Panc1 (cell line): ENCODE data around the gene CSH1.
"Not testable (repeated sequence)": the region's sequence is repeated elsewhere in the genome, so short reads cannot be mapped to it uniquely, and the experiment has no call there.

Experiments used
- TCF7L2 ChIP-seq: IDR thresholded peaks from 2 replicates; pipeline ENCODE4 v1.6.1; 2011; ENCODE audit warnings: mild to moderate bottlenecking, low read depth, low read length, inconsistent platforms
- TF ChIP-seq, protein P1 (sequence below): fragments of 450-650 bp; IDR thresholded peaks from 2 replicates; pipeline ENCODE4 v1.5.1; 2017; ENCODE audit warnings: mild to moderate bottlenecking
- TF ChIP-seq, protein P2 (sequence below), 2 experiments: IDR thresholded peaks; 2 replicates each; pipeline ENCODE4 v1.6.1; 2011 to 2012; ENCODE audit warnings: low read depth in 2 of 2, control low read depth in 1 of 2, low read length in 1 of 2, mild to moderate bottlenecking in 1 of 2, moderate library complexity in 1 of 2; ENCODE audit not compliant: insufficient read depth in 1 of 2

DNA sequence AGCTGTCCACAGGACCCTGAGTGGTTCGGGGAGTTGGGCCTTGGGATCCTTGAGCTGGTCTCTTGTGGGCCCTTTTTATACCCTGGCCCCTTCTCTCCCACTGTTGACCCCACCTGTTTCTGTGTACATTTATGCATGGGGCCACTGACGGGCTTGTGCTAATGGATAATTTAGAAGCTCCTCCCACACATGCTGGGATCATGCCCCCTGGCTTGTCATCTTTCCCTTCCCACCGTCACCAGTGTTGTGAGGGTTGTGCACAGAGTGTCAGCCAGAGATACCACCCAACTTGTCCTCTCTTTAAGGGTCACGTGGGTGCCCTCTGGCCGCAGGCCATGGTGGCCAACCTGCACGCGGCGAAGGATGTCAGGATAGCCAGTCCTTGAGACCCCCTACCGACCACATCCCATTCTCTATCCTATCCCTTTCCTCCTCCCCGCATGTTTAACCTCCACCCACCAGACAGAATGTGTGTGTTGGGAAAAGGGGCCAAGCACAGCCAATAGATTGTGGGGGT, 22.5 kb upstream of the CSH1 start, which contains the start of gene GH1:
- TF ChIP-seq, protein P1, sequence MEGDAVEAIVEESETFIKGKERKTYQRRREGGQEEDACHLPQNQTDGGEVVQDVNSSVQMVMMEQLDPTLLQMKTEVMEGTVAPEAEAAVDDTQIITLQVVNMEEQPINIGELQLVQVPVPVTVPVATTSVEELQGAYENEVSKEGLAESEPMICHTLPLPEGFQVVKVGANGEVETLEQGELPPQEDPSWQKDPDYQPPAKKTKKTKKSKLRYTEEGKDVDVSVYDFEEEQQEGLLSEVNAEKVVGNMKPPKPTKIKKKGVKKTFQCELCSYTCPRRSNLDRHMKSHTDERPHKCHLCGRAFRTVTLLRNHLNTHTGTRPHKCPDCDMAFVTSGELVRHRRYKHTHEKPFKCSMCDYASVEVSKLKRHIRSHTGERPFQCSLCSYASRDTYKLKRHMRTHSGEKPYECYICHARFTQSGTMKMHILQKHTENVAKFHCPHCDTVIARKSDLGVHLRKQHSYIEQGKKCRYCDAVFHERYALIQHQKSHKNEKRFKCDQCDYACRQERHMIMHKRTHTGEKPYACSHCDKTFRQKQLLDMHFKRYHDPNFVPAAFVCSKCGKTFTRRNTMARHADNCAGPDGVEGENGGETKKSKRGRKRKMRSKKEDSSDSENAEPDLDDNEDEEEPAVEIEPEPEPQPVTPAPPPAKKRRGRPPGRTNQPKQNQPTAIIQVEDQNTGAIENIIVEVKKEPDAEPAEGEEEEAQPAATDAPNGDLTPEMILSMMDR = not testable (repeated sequence)
- not testable (repeated sequence) for TF ChIP-seq TCF7L2
- TF ChIP-seq, protein P2, sequence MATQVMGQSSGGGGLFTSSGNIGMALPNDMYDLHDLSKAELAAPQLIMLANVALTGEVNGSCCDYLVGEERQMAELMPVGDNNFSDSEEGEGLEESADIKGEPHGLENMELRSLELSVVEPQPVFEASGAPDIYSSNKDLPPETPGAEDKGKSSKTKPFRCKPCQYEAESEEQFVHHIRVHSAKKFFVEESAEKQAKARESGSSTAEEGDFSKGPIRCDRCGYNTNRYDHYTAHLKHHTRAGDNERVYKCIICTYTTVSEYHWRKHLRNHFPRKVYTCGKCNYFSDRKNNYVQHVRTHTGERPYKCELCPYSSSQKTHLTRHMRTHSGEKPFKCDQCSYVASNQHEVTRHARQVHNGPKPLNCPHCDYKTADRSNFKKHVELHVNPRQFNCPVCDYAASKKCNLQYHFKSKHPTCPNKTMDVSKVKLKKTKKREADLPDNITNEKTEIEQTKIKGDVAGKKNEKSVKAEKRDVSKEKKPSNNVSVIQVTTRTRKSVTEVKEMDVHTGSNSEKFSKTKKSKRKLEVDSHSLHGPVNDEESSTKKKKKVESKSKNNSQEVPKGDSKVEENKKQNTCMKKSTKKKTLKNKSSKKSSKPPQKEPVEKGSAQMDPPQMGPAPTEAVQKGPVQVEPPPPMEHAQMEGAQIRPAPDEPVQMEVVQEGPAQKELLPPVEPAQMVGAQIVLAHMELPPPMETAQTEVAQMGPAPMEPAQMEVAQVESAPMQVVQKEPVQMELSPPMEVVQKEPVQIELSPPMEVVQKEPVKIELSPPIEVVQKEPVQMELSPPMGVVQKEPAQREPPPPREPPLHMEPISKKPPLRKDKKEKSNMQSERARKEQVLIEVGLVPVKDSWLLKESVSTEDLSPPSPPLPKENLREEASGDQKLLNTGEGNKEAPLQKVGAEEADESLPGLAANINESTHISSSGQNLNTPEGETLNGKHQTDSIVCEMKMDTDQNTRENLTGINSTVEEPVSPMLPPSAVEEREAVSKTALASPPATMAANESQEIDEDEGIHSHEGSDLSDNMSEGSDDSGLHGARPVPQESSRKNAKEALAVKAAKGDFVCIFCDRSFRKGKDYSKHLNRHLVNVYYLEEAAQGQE (IDR thresholded peaks at IDR 0.05; ENCODE audit: insufficient read depth in 1 of 2, low read depth in 2 of 2, low read length in 1 of 2) = not testable (repeated sequence)
